NCI-H2029 treated with DMSO at 0.1 percent for 48 hours (cell line): ENCODE measurements around the gene STAC3.

Experiments
- DNase-seq: peaks from one replicate; lab custom pipeline; 2025; lab: John Stamatoyannopoulos, UW

Gene STAC3

DNA sequence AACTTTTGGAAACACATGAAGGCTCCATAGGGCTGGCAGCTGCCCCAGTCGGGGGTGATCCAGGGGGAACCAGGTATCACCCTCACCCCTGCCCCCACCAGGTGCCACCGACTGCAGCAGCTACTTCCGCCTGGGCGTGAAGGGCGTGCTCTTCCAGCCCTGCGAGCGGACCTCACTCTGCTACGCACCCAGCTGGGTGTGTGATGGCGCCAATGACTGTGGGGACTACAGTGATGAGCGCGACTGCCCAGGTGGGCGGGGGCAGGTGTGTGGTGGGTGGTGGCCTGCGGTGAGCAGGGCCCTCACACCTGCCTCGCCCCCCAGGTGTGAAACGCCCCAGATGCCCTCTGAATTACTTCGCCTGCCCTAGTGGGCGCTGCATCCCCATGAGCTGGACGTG, 56.7 kb downstream of the STAC3 start:
- DNase-seq: no peak

DNA sequence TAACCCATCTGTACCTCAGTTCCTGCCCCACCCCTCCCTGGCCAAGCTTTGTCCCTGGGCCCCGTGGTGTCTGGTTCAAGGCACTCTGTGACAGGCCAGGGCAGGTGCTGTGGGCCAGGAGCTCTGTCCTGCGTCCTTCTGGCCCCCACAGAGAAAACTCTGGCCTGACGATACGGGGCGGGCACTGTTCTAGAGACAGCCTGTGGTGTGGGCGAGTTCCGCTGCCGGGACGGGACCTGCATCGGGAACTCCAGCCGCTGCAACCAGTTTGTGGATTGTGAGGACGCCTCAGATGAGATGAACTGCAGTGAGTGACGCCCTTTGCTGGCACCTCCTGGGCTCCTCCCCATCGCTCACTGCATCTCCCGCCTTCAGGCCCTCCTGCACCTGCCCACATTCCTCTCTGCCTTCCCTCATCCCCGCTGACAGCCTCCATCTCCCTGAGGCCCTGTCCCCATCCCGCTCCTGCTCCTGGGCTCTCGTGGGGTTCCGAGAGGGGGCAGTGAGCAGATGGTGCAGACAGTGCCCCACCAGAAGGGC, 57.2 kb downstream of the STAC3 start:
- no peak for DNase-seq
